Activated naive CD4-positive, alpha-beta T cell treated with anti-CD3 and anti-CD28 coated beads, Interleukin-2, amount 50 U/mL, for 72 hours (primary cell): ENCODE data around the gene CILP. TPM values are rescaled to one million over a fixed set of nuclear protein-coding genes. Genes with fewer than 3 reads are reported as not detected.
"Not testable (repeated sequence)": the region's sequence is repeated elsewhere in the genome, so short reads cannot be mapped to it uniquely, and the experiment has no call there.

Experiments used
- ATAC-seq, 2 donors: fragments of 150-1000 bp; cut with Tn5 transposase; 2 replicates each; pipeline ENCODE4 v1.10.0; 2021; ENCODE audit warnings: mild to moderate bottlenecking in 2 of 2, moderate library complexity in 2 of 2
- DNase-seq, 2 donors: peaks; one replicate each; pipeline ENCODE4 v3.0.0; 2021 to 2022; ENCODE audit warnings: low spot score in 2 of 2
- H3K27ac Mint-ChIP-seq, 2 donors: one replicate each; pipeline ENCODE4 v1.8.0; 2022; ENCODE audit warnings: mild to moderate bottlenecking in 2 of 2, mixed read lengths in 2 of 2
- H3K36me3 Mint-ChIP-seq, 2 donors: one replicate each; pipeline ENCODE4 v1.8.0; 2022; ENCODE audit warnings: mixed read lengths in 2 of 2
- H3K9me3 Mint-ChIP-seq, 2 donors: one replicate each; pipeline ENCODE4 v1.8.0; 2022; ENCODE audit warnings: mixed read lengths in 2 of 2
- total RNA-seq, 2 donors: library from RNA; stranded (reverse); gene quantifications; one replicate each; pipeline ENCODE4 v1.2.3, GENCODE V29; 2022

The CILP gene
- total RNA-seq, 2 donors from 2014 or later: 0.04 TPM; not detected in 1

GRCh38 chr15:65208647-65209046 lies 2.6 kb downstream of the CILP start:
- H3K27ac Mint-ChIP-seq: no peak overlapping the region
- no peak for ATAC-seq
- H3K36me3 Mint-ChIP-seq: no peaks in the 10 kb centered on the region
- no peak for DNase-seq
- H3K9me3 Mint-ChIP-seq: no peaks in the 10 kb centered on the region

- no peaks in the 10 kb centered on the region for H3K36me3 Mint-ChIP-seq
- H3K9me3 Mint-ChIP-seq: no peaks in the 10 kb centered on the region
- no peak for ATAC-seq
- DNase-seq: no peak
- H3K27ac Mint-ChIP-seq: no peak overlapping the region
Measured at GRCh38 chr15:65207280-65207840, 3.9 kb downstream of the CILP start.

GRCh38 chr15:65206750-65207149 lies 4.5 kb downstream of the CILP start:
- Mint-ChIP-seq H3K9me3 (no peaks in the 10 kb centered on the region), H3K27ac (no peak overlapping the region)
- ATAC-seq: no peak

GRCh38 chr15:65204931-65205660 lies 6.2 kb downstream of the CILP start:
- H3K36me3 Mint-ChIP-seq: no peaks in the 10 kb centered on the region
- no peak overlapping the region for H3K27ac Mint-ChIP-seq
- DNase-seq (no peak), ATAC-seq (no peak)
- H3K9me3 Mint-ChIP-seq: no peaks in the 10 kb centered on the region

More at GRCh38 chr15:65206750-65207149, 4.5 kb downstream of the CILP start:
- H3K36me3 Mint-ChIP-seq: no peaks in the 10 kb centered on the region
- DNase-seq: no peak

GRCh38 chr15:65204236-65204930 lies 6.9 kb downstream of the CILP start:
- ATAC-seq: no peak
- no peaks in the 10 kb centered on the region for H3K36me3 Mint-ChIP-seq
- H3K27ac Mint-ChIP-seq: no peak overlapping the region
- DNase-seq: no peak
- no peaks in the 10 kb centered on the region for H3K9me3 Mint-ChIP-seq

- ATAC-seq (no peak), DNase-seq (no peak)
- Mint-ChIP-seq H3K36me3 (no peaks in the 10 kb centered on the region), H3K9me3 (no peaks in the 10 kb centered on the region), H3K27ac (no peak overlapping the region)
Measured at GRCh38 chr15:65201918-65202317, 9.4 kb downstream of the CILP start.

GRCh38 chr15:65198571-65198970 lies 12.7 kb downstream of the CILP start:
- H3K36me3 Mint-ChIP-seq: no peaks in the 10 kb centered on the region
- no peak for DNase-seq
- no peak overlapping the region for H3K27ac Mint-ChIP-seq
- no peaks in the 10 kb centered on the region for H3K9me3 Mint-ChIP-seq
- no peak for ATAC-seq

- no peak for ATAC-seq
- Mint-ChIP-seq H3K9me3 (no peaks in the 10 kb centered on the region), H3K27ac (no peak overlapping the region), H3K36me3 (no peaks in the 10 kb centered on the region)
- no peak for DNase-seq
Measured at GRCh38 chr15:65197337-65197645, 14.0 kb downstream of the CILP start.

- H3K27ac Mint-ChIP-seq: no peak overlapping the region
- no peaks in the 10 kb centered on the region for H3K9me3 Mint-ChIP-seq
- H3K36me3 Mint-ChIP-seq: no peaks in the 10 kb centered on the region
- DNase-seq (no peak), ATAC-seq (no peak)
Measured at GRCh38 chr15:65196637-65197336, 14.5 kb downstream of the CILP start.

GRCh38 chr15:65195548-65195923 lies 15.7 kb downstream of the CILP start:
- H3K36me3 Mint-ChIP-seq: no peaks in the 10 kb centered on the region
- H3K27ac Mint-ChIP-seq: no peak overlapping the region
- no peaks in the 10 kb centered on the region for H3K9me3 Mint-ChIP-seq
- DNase-seq (no peak), ATAC-seq (no peak)

GRCh38 chr15:65194826-65195547 lies 16.3 kb downstream of the CILP start:
- no peaks in the 10 kb centered on the region for H3K9me3 Mint-ChIP-seq

GRCh38 chr15:65192016-65192415 lies 19.3 kb downstream of the CILP start:
- DNase-seq: no peak
- ATAC-seq: no peak
- Mint-ChIP-seq H3K36me3 (no peaks in the 10 kb centered on the region), H3K9me3 (no peaks in the 10 kb centered on the region), H3K27ac (no peak overlapping the region)

More at GRCh38 chr15:65194826-65195547, 16.3 kb downstream of the CILP start:
- ATAC-seq: no peak
- no peak for DNase-seq
- no peaks in the 10 kb centered on the region for H3K36me3 Mint-ChIP-seq
- H3K27ac Mint-ChIP-seq: no peak overlapping the region

GRCh38 chr15:65189102-65189740 lies 22.1 kb downstream of the CILP start:
- Mint-ChIP-seq H3K27ac (no peak overlapping the region), H3K36me3 (peaks cover 3 to 4% of the 10 kb centered on the region in 2 donors), H3K9me3 (no peaks in the 10 kb centered on the region)
- ATAC-seq (no peak), DNase-seq (peak in 1 of 2 donors; percentile 14)

GRCh38 chr15:65188472-65188871 lies 22.8 kb downstream of the CILP start:
- not testable (repeated sequence) for H3K27ac Mint-ChIP-seq, ATAC-seq, DNase-seq, H3K9me3 Mint-ChIP-seq, H3K36me3 Mint-ChIP-seq

GRCh38 chr15:65184868-65185717 lies 26.2 kb downstream of the CILP start, which contains the start of gene CLPX:
Gene CLPX (minus strand): TSS chr15:65185342. CDS start chr15:65185153, 189 bp downstream.
- peak within 1 kb of the TSS; percentile 93 to 99 for H3K27ac Mint-ChIP-seq
- H3K9me3 Mint-ChIP-seq: no peaks in the 10 kb centered on the region
- H3K36me3 Mint-ChIP-seq: peaks cover 8 to 10% of the 10 kb centered on the region in 2 donors
- ATAC-seq (peak; percentile 89 to 96), DNase-seq (peak; percentile 86 to 88)
